Posterior vena cava (tissue), 2 donors: ENCODE data around the gene USP17L13. TPM values are rescaled to one million over a fixed set of nuclear protein-coding genes. Genes with fewer than 3 reads are reported as not detected.
A peak's percentile ranks its signal among the peaks of the same experiment; 100 is the strongest.
"Not testable (repeated sequence)": the region's sequence is repeated elsewhere in the genome, so short reads cannot be mapped to it uniquely, and the experiment has no call there.

ENCODE experiments used
- DNase-seq: peaks from one replicate; pipeline ENCODE4 v3.0.0-alpha.2; 2020; ENCODE audit warnings: low spot score
- intact Hi-C, 2 donors: fragments of 100-400 bp; cut with DNase I; formaldehyde crosslinking; loops; one replicate each; pipeline versions ENCODE4 v1.14.1 to v1.14.2; 2022 to 2023
- long read RNA-seq, 2 donors: library from polyadenylated mRNA; unstranded; transcript quantifications; one replicate each; pipeline ENCODE4 v2.0.0, GENCODE V29; 2020 to 2021
- total RNA-seq, 2 donors: library from RNA; stranded (reverse); fragmentation: NEBNext Ultra II Directional; extraction: Animal tissue kit (Norgen Biotek cat#: 25700); gene quantifications; one replicate each; pipeline ENCODE4 v1.2.1, GENCODE V29; 2021
- donor health status: DM: yes; HTN: yes; CAD: no.
- donor health status: DM: yes; HTN: yes; CAD: no.

The USP17L13 gene, protein sequence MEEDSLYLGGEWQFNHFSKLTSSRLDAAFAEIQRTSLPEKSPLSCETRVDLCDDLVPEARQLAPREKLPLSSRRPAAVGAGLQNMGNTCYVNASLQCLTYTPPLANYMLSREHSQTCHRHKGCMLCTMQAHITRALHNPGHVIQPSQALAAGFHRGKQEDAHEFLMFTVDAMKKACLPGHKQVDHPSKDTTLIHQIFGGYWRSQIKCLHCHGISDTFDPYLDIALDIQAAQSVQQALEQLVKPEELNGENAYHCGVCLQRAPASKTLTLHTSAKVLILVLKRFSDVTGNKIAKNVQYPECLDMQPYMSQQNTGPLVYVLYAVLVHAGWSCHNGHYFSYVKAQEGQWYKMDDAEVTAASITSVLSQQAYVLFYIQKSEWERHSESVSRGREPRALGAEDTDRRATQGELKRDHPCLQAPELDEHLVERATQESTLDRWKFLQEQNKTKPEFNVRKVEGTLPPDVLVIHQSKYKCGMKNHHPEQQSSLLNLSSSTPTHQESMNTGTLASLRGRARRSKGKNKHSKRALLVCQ
- total RNA-seq, result not detected
- long read RNA-seq, donor 1, result 0 reads
- long read RNA-seq, donor 2, result 0 reads

DNA sequence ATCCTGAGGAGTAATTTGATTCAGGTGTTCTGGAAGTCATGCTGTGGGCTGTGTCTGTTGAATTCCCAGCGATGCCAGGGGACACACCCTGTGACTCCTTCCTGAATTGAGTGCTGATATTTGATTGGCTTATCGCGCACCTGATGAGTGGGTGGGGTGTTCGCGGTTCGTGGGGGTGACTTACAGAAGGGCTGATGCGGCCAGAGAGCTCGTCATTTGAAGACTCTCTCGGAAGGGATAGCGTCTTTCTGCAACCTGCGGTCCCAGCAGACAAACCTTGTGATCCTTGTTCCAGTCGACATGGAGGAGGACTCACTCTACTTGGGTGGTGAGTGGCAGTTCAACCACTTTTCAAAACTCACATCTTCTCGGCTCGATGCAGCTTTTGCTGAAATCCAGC is at the start of gene USP17L13:
TSS of gene USP17L13 (plus strand) at position 301 of the 400 bp plus-strand sequence. CDS start at position 301, 0 bp downstream.
- intact Hi-C loops, result not testable (repeated sequence)

DNA sequence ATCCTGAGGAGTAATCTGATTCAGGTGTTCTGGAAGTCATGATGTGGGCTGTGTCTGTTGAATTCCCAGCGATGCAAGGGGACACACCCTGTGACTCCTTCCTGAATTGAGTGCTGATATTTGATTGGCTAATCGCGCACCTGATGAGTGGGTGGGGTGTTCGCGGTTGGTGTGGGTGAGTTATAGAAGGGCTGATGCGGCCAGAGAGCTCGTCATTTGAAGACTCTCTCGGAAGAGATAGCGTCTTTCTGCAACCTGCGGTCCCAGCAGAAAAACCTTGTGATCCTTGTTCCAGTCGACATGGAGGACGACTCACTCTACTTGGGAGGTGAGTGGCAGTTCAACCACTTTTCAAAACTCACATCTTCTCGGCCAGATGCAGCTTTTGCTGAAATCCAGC is 14.3 kb upstream of the USP17L13 start, which contains the start of gene USP17L10:
TSS of gene USP17L10 (plus strand) at position 301 of the 400 bp plus-strand sequence. CDS start at position 301, 0 bp downstream.
- DNase-seq, intact Hi-C loops: not testable (repeated sequence)

More for the DNA sequence above, at the start of gene USP17L13:
- DNase-seq, result not testable (repeated sequence)

DNA sequence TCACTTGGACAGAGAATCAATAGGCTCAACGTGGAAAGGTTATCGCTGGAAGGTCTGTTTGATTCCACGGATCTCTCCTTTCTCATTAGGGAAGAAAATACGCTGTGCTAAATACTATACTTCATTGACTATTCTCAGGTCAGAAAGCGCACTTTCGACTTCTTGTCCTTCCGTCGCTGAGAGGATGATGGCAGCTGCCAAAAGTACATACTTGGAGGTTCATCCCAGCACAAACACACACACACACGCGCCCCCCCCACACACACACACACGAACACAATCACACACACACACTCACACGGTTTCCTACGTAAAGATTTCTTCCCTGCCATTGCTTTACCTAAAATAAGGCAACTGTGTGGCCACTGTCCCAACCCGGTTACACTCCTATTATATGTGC is 10.0 kb upstream of the USP17L13 start:
- intact Hi-C loops, result not testable (repeated sequence)
- DNase-seq, result peak; percentile 64

DNA sequence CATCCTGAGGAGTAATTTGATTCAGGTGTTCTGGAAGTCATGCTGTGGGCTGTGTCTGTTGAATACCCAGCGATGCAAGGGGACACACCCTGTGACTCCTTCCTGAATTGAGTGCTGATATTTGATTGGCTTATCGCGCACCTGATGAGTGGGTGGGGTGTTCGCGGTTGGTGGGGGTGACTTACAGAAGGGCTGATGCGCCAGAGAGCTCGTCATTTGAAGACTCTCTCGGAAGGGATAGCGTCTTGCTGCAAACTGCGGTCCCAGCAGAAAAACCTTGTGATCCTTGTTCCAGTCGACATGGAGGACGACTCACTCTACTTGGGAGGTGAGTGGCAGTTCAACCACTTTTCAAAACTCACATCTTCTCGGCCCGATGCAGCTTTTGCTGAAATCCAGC is 9.6 kb upstream of the USP17L13 start, which contains the start of gene USP17L11:
TSS of gene USP17L11 (plus strand) at position 301 of the 400 bp plus-strand sequence. CDS start at position 301, 0 bp downstream.
- intact Hi-C loops, DNase-seq: not testable (repeated sequence)

DNA sequence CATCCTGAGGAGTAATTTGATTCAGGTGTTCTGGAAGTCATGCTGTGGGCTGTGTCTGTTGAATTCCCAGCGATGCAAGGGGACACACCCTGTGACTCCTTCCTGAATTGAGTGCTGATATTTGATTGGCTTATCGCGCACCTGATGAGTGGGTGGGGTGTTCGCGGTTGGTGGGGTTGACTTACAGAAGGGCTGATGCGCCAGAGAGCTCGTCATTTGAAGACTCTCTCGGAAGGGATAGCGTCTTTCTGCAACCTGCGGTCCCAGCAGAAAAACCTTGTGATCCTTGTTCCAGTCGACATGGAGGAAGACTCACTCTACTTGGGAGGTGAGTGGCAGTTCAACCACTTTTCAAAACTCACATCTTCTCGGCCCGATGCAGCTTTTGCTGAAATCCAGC is 4.8 kb upstream of the USP17L13 start, which contains the start of gene USP17L12:
TSS of gene USP17L12 (plus strand) at position 301 of the 400 bp plus-strand sequence. CDS start at position 301, 0 bp downstream.
- DNase-seq, intact Hi-C loops: not testable (repeated sequence)

DNA sequence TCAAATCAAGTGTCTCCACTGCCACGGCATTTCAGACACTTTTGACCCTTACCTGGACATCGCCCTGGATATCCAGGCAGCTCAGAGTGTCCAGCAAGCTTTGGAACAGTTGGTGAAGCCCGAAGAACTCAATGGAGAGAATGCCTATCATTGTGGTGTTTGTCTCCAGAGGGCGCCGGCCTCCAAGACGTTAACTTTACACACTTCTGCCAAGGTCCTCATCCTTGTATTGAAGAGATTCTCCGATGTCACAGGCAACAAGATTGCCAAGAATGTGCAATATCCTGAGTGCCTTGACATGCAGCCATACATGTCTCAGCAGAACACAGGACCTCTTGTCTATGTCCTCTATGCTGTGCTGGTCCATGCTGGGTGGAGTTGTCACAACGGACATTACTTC is 5.6 kb downstream of the USP17L13 start:
- DNase-seq, intact Hi-C loops: not testable (repeated sequence)

DNA sequence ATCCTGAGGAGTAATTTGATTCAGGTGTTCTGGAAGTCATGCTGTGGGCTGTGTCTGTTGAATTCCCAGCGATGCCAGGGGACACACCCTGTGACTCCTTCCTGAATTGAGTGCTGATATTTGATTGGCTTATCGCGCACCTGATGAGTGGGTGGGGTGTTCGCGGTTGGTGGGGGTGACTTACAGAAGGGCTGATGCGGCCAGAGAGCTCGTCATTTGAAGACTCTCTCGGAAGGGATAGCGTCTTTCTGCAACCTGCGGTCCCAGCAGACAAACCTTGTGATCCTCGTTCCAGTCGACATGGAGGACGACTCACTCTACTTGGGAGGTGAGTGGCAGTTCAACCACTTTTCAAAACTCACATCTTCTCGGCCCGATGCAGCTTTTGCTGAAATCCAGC is 9.4 kb downstream of the USP17L13 start, which contains the start of gene USP17L15:
TSS of gene USP17L15 (plus strand) at position 301 of the 400 bp plus-strand sequence. CDS start at position 301, 0 bp downstream.
- DNase-seq, intact Hi-C loops: not testable (repeated sequence)

DNA sequence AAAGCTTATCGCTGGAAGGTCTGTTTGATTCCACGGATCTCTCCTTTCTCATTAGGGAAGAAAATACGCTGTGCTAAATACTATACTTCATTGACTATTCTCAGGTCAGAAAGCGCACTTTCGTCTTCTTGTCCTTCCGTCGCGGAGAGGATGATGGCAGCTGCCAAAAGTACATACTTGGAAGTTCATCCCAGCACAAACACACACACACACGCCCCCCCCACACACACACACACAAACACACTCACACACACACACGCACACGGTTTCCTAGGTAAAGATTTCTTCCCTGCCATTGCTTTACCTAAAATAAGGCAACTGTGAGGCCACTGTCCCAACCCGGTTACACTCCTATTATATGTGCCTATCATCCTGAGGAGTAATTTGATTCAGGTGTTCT is 13.8 kb downstream of the USP17L13 start:
- intact Hi-C loops, result not testable (repeated sequence)

DNA sequence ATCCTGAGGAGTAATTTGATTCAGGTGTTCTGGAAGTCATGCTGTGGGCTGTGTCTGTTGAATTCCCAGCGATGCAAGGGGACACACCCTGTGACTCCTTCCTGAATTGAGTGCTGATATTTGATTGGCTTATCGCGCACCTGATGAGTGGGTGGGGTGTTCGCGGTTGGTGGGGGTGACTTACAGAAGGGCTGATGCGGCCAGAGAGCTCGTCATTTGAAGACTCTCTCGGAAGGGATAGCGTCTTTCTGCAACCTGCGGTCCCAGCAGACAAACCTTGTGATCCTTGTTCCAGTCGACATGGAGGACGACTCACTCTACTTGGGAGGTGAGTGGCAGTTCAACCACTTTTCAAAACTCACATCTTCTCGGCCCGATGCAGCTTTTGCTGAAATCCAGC is 18.9 kb downstream of the USP17L13 start, which contains the start of gene USP17L17:
TSS of gene USP17L17 (plus strand) at position 301 of the 400 bp plus-strand sequence. CDS start at position 301, 0 bp downstream.
- intact Hi-C loops, DNase-seq: not testable (repeated sequence)

More for the DNA sequence above, 13.8 kb downstream of the USP17L13 start:
- DNase-seq, result not testable (repeated sequence)

DNA sequence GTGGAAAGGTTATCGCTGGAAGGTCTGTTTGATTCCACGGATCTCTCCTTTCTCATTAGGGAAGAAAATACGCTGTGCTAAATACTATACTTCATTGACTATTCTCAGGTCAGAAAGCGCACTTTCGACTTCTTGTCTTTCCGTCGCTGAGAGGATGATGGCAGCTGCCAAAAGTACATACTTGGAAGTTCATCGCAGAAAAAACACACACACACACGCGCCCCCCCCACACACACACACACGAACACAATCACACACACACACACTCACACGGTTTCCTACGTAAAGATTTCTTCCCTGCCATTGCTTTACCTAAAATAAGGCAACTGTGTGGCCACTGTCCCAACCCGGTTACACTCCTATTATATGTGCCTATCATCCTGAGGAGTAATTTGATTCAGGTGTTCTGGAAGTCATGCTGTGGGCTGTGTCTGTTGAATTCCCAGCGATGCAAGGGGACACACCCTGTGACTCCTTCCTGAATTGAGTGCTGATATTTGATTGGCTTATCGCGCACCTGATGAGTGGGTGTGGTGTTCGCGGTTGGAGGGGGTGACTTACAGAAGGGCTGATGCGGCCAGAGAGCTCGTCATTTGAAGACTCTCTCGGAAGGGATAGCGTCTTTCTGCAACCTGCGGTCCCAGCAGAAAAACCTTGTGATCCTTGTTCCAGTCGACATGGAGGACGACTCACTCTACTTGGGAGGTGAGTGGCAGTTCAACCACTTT is 23.4 kb downstream of the USP17L13 start, which contains the start of gene USP17L18:
TSS of gene USP17L18 (plus strand) at position 678 of the 728 bp plus-strand sequence. CDS start at position 678, 0 bp downstream.
- DNase-seq, result peak; percentile 77
- intact Hi-C loops, result not testable (repeated sequence)

DNA sequence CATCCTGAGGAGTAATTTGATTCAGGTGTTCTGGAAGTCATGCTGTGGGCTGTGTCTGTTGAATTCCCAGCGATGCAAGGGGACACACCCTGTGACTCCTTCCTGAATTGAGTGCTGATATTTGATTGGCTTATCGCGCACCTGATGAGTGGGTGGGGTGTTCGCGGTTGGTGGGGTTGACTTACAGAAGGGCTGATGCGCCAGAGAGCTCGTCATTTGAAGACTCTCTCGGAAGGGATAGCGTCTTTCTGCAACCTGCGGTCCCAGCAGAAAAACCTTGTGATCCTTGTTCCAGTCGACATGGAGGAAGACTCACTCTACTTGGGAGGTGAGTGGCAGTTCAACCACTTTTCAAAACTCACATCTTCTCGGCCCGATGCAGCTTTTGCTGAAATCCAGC is 28.4 kb downstream of the USP17L13 start, which contains the start of gene USP17L19:
TSS of gene USP17L19 (plus strand) at position 301 of the 400 bp plus-strand sequence. CDS start at position 301, 0 bp downstream.
- DNase-seq, intact Hi-C loops: not testable (repeated sequence)

DNA sequence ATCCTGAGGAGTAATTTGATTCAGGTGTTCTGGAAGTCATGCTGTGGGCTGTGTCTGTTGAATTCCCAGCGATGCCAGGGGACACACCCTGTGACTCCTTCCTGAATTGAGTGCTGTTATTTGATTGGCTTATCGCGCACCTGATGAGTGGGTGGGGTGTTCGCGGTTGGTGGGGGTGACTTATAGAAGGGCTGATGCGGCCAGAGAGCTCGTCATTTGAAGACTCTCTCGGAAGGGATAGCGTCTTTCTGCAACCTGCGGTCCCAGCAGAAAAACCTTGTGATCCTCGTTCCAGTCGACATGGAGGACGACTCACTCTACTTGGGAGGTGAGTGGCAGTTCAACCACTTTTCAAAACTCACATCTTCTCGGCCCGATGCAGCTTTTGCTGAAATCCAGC is 33.1 kb downstream of the USP17L13 start, which contains the start of gene USP17L20:
TSS of gene USP17L20 (plus strand) at position 301 of the 400 bp plus-strand sequence. CDS start at position 301, 0 bp downstream.
- DNase-seq, intact Hi-C loops: not testable (repeated sequence)

DNA sequence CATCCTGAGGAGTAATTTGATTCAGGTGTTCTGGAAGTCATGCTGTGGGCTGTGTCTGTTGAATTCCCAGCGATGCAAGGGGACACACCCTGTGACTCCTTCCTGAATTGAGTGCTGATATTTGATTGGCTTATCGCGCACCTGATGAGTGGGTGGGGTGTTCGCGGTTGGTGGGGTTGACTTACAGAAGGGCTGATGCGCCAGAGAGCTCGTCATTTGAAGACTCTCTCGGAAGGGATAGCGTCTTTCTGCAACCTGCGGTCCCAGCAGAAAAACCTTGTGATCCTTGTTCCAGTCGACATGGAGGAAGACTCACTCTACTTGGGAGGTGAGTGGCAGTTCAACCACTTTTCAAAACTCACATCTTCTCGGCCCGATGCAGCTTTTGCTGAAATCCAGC is 37.9 kb downstream of the USP17L13 start, which contains the start of gene USP17L21:
TSS of gene USP17L21 (plus strand) at position 301 of the 400 bp plus-strand sequence. CDS start at position 301, 0 bp downstream.
- intact Hi-C loops, DNase-seq: not testable (repeated sequence)

DNA sequence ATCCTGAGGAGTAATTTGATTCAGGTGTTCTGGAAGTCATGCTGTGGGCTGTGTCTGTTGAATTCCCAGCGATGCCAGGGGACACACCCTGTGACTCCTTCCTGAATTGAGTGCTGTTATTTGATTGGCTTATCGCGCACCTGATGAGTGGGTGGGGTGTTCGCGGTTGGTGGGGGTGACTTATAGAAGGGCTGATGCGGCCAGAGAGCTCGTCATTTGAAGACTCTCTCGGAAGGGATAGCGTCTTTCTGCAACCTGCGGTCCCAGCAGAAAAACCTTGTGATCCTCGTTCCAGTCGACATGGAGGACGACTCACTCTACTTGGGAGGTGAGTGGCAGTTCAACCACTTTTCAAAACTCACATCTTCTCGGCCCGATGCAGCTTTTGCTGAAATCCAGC is 42.6 kb downstream of the USP17L13 start, which contains the start of gene USP17L22:
TSS of gene USP17L22 (plus strand) at position 301 of the 400 bp plus-strand sequence. CDS start at position 301, 0 bp downstream.
- intact Hi-C loops, DNase-seq: not testable (repeated sequence)

DNA sequence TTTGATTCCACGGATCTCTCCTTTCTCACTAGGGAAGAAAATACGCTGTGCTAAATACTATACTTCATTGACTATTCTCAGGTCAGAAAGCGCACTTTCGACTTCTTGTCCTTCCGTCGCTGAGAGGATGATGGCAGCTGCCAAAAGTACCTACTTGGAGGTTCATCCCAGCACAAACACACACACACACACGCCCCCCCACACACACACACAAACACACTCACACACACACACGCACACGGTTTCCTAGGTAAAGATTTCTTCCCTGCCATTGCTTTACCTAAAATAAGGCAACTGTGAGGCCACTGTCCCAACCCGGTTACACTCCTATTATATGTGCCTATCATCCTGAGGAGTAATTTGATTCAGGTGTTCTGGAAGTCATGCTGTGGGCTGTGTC is 47.0 kb downstream of the USP17L13 start:
- DNase-seq, result peak; percentile 89
- intact Hi-C loops, result not testable (repeated sequence)
